Fibroblast of skin of right biceps (primary cell): ENCODE data around the gene DCK.

Experiments used
- DNase-seq: peaks from one replicate; pipeline ENCODE4 v3.0.0-alpha.2; 2013

The DCK gene

GRCh38 chr4:71065991-71066510 is 72.6 kb downstream of the DCK start:
- no peak for DNase-seq

GRCh38 chr4:71066737-71067716 is 73.6 kb downstream of the DCK start:
- DNase-seq = no peak

GRCh38 chr4:71069063-71069462 is 75.6 kb downstream of the DCK start:
- no peak for DNase-seq

- no peak for DNase-seq
These were observed 76.6 kb downstream of the DCK start for GRCh38 chr4:71070015-71070414.

GRCh38 chr4:71074452-71075299 is 81.2 kb downstream of the DCK start:
- DNase-seq = peak; percentile 4
